ENCODE measurements around the gene KLHL42. TPM values are rescaled to one million over a fixed set of nuclear protein-coding genes. Genes with fewer than 3 reads are reported as not detected.

Gene KLHL42
- total and polyA plus RNA-seq, 7 donors, result 0.94 to 4.6 (median 2.8) TPM

GRCh38 chr12:27810756-27811155 lies 30.7 kb downstream of the KLHL42 start:
- ATAC-seq (no peak), DNase-seq (no peak)
- intact Hi-C loops (cut with DNase I), result no loop called here
- no peaks in the 10 kb centered on the region for H3K9me3 ChIP-seq
- no peak overlapping the region for H3K4me3 ChIP-seq
- no peak for TF ChIP-seq CTCF (IDR thresholded peaks at IDR 0.05)
- H3K27me3 ChIP-seq (ENCODE audit: insufficient read depth in 3 of 3, low read length in 2 of 3), result no peaks in the 10 kb centered on the region
- no peak overlapping the region for H3K27ac ChIP-seq
- 31 to 39% (median 34%) methylated on average over 4 of the region's 4 CpGs for WGBS, 3 donors
- no peaks in the 10 kb centered on the region for H3K36me3 ChIP-seq (ENCODE audit: insufficient read depth in 1 of 2, low read depth in 1 of 2)
- no peaks in the 10 kb centered on the region for H3K4me1 ChIP-seq

DNA sequence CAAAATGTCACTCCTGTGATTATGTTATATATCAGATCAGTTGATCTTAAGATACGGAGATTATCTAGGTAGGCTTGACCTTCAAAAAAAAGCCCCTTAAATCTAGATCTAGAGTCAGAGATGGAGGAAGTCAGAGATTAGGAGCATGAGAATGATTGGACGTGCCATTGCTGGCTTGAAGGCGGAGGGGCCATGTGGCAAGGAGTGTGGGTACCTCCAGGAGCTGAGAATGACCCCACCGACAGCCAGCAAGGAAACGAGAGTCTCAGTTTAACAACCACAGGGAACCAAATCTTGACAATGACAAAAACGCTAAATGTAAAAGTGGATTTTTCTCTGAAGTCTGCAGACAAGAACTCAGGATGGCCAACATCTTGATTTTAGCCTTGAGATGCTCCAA lies 32.5 kb downstream of the KLHL42 start:
- Histone ChIP-seq H3K27me3 (ENCODE audit: insufficient read depth in 3 of 3, low read length in 2 of 3) (no peaks in the 10 kb centered on the region), H3K4me3 (no peak overlapping the region), H3K27ac (no peak overlapping the region), H3K4me1 (no peaks in the 10 kb centered on the region), H3K9me3 (no peaks in the 10 kb centered on the region), H3K36me3 (ENCODE audit: insufficient read depth in 1 of 2, low read depth in 1 of 2) (no peaks in the 10 kb centered on the region)
- no peak for TF ChIP-seq CTCF (IDR thresholded peaks at IDR 0.05)
- no peak for DNase-seq
- WGBS, 3 donors, result 70 to 80% (median 72%) methylated on average over 6 of the region's 6 CpGs
- ATAC-seq, result no peak
- intact Hi-C loops (cut with DNase I), result no loop called here

GRCh38 chr12:27814411-27814810 lies 34.4 kb downstream of the KLHL42 start:
- Histone ChIP-seq H3K27me3 (ENCODE audit: insufficient read depth in 3 of 3, low read length in 2 of 3) (no peaks in the 10 kb centered on the region), H3K4me3 (no peak overlapping the region), H3K4me1 (no peaks in the 10 kb centered on the region), H3K9me3 (no peaks in the 10 kb centered on the region), H3K27ac (no peak overlapping the region), H3K36me3 (ENCODE audit: insufficient read depth in 1 of 2, low read depth in 1 of 2) (no peaks in the 10 kb centered on the region)
- no peak for TF ChIP-seq CTCF (IDR thresholded peaks at IDR 0.05)
- 40 to 60% (median 50%) methylated on average over 2 of the region's 2 CpGs for WGBS, 3 donors
- intact Hi-C loops (cut with DNase I), result no loop called here
- no peak for ATAC-seq
- no peak for DNase-seq

DNA sequence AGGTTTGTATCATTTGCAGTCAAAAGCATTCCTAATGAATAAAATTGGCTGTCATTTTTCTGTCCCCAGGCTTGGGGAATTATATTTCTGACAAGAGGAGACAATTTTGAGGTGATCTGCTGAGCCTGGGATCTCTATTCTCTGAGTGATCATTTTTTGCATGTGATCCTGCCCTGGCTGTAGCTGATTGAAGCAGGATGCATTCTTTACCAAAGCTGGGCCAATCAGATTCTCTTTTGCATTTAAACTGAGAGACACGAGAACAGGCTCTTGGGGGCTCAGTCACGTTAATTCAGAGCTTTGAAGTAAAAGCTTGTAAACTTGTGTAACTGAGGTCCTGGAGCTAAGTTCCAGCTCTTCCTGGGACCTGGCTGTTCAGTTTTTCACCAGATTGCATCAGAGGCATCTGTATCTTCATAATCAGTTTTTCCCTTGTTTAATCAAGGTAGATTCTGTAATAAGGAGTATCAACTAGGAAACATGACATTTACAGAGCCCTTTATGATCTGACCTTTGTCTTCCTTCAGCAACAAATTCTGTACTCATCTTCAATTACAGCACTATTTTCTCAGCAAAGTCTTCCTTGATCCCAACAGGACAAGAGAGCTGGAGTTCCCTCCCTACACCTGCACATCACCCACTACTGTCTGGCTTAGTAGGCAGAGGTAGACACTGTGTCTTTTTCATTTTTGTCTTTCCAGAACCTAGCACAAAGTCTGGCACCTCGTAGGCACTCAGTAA lies 35.0 kb downstream of the KLHL42 start:
- WGBS, 3 donors, result 27 to 52% (median 35%) methylated on average over 3 of the region's 3 CpGs
- Histone ChIP-seq H3K9me3 (no peaks in the 10 kb centered on the region), H3K4me3 (no peak overlapping the region), H3K27me3 (ENCODE audit: insufficient read depth in 3 of 3, low read length in 2 of 3) (no peaks in the 10 kb centered on the region), H3K4me1 (no peaks in the 10 kb centered on the region), H3K27ac (no peak overlapping the region), H3K36me3 (ENCODE audit: insufficient read depth in 1 of 2, low read depth in 1 of 2) (no peaks in the 10 kb centered on the region)
- intact Hi-C loops (cut with DNase I), result no loop called here
- no peak for TF ChIP-seq CTCF (IDR thresholded peaks at IDR 0.05)
- ATAC-seq (no peak), DNase-seq (no peak)

- no peak overlapping the region for H3K4me3 ChIP-seq
- 41 to 59% (median 42%) methylated on average over 4 of the region's 4 CpGs for WGBS, 3 donors
- TF ChIP-seq CTCF (IDR thresholded peaks at IDR 0.05), result no peak
- ATAC-seq, result no peak
- intact Hi-C loops (cut with DNase I), result no loop called here
- H3K27ac ChIP-seq, result no peak overlapping the region
- H3K36me3 ChIP-seq (ENCODE audit: insufficient read depth in 1 of 2, low read depth in 1 of 2), result no peaks in the 10 kb centered on the region
- no peaks in the 10 kb centered on the region for H3K9me3 ChIP-seq
- DNase-seq, result no peak
- H3K4me1 ChIP-seq, result no peaks in the 10 kb centered on the region
- H3K27me3 ChIP-seq (ENCODE audit: insufficient read depth in 3 of 3, low read length in 2 of 3), result no peaks in the 10 kb centered on the region
Measured at GRCh38 chr12:27817766-27818165, 37.7 kb downstream of the KLHL42 start.

Measured in psoas muscle (tissue), 8 donors.